NCI-H345 treated with DMSO at 0.1 percent for 48 hours (cell line): ENCODE results near the gene MST1.
A peak's percentile ranks its signal among the peaks of the same experiment; 100 is the strongest.

ENCODE experiments used
- DNase-seq: peaks from one replicate; lab custom pipeline; 2025; ENCODE audit not compliant: unreplicated experiment; lab: John Stamatoyannopoulos, UW

Gene MST1

DNA sequence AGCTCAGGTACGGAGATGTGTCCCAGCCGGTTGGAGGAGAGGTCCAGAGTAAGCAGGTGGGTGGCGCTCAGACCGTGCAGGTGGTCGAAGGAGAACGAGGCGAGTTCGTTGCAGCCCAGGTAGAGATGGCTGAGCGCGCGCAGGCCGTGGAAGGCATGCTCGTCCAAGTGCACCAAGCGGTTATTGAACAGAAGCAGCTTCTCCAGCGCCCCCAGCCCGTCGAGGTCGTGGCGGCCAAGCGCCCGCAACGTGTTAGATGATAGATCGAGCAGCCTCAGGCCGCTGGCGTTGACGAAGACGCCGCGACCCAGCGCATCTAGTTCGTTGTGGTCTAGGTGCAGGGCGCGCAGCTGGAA, 29.6 kb upstream of the MST1 start:
- no peak for DNase-seq

DNA sequence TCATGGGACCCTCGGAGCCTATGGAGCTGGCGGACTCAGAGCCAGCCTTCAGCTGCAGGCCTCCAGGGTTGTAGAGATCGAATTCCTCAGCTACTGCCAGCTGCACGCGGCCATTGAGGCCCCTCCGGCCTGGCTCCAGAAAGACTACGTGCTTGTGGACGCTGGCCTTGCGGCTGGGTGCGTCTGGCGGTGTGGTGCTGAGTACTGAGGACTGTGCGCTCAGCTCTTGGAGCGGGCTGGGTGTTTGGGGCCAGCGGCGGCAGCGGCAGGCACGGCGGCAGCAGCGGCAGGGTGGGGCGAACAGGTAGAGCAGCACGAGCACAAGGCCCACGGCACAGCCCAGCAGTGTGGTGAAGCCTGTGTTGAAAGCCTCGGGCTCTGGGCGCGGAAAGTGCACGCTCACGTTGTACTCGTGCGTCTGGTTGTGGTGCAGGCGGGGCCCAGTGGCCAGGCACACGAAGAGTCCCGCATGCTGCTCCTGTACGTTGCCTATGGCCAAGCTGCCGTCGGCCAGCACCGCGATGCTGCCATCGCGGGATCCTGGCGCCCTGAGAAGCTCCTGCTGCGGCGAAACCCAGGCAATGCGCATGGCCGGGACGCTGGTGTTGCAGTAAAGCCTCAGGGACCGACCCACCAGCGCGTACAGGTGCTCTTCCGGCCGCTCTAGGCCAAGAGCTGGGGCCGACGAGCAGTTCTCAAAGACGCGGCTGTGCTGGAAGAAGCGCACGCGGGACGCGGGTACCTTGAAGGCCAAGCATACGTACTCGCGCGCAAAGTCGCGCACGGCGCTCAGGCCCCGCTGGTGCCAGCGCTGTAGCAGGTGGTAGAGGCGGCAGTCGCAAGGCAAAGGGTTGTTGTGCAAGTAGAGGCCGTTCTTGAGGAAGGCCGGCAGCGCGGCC, 28.9 kb upstream of the MST1 start:
- no peak for DNase-seq

DNA sequence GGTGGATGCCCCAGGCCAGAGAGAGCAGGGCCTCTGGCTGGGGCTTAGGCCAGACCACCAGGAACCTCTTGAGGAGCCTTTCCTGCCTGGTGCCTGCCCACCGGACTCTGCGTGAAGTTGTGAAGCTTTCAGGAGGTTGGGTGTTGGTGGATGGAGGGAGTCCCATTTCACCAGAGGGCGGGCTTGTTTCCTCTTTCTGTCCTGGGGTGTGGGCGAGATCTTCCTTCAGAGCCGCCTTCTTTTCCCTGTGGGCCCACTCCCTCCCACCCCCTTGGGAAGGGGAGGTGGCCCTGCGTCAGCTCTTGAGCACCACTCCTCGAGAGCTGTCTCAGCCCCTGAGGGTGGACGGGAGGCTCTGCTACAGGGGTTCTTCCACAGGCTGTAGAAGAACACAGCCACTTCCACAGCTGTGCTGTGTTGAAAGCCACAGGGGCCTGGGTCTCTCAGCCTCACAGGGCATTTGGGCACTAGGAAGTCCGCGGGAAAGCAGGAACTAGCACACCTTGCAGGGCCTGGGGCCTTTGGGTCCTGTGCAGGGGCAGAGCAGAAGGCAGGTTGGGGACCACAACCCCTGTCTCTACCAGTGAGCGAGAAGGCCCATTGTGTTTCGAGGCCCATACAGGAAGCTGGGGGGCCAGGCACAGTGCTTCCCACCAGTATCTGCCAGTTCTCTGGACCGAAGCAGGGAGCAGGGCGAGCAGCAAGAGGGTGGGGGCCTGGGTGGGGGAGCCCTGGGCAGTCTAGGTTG, 28.1 kb upstream of the MST1 start:
- no peak for DNase-seq

DNA sequence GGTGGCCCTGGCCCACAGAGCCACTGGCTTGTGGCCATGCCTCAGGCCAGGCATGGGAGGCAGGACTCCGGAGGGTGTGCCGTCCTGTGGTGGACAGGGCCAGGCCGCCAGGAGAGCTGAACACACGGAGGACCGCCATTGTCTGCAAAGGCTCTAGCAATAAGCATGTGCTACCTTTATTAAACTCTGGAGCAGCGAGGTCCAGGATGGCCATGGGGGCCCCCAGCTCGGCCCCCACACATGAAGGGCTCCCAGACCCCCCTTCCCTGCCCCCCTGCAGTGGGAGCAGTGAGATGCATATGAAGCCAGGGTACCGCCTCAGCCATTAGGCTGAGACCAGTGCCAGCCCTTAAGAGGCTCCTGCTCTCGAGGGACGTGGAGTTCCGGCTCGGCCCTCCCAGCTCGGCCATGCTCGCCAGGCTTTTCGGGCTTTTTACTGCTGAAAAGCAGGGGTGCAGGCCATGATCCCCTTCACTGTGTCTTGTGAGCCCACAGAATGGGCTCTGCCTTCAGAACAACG, 27.5 kb upstream of the MST1 start:
- DNase-seq, result no peak

DNA sequence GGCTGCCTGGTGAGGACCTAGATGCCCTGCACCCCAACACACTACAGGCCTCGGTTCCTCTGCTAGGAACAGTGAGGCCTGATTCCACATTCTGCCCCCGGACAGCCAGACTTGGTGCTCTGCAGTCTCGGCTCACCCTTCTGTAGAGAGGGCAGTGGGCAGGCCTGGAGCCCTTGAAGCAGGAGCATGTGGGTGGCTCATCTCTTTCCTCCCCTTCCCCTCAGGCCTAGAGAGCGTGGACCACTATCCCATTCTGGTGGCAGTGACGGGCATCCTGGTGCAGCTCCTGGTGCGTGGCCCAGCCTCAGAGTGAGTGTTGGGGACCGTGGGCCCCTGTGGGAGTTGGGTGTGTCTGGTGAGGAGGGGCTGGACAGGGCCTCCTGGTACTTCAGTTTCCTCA, 26.9 kb upstream of the MST1 start:
- no peak for DNase-seq

DNA sequence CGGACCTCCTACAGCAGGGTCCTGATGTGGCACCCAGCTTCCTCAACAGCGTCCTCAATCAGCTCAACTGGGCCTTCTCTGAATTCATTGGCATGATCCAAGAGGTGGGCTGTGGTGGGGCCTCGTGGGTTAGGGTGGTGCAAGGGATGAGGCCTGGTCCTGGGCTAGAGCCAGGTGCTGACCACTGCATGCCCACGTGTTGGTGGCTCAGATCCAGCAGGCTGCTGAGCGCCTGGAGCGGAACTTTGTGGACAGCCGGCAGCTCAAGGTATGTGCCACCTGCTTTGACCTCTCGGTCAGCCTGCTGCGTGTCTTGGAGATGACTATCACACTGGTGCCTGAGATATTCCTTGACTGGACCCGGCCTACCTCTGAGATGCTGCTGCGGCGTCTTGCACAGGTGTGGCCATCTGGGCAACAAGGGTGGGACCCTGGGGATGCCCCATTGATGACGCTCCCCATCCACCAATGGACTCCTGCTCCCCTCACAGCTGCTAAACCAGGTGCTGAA, 26.4 kb upstream of the MST1 start:
- DNase-seq, result no peak

DNA sequence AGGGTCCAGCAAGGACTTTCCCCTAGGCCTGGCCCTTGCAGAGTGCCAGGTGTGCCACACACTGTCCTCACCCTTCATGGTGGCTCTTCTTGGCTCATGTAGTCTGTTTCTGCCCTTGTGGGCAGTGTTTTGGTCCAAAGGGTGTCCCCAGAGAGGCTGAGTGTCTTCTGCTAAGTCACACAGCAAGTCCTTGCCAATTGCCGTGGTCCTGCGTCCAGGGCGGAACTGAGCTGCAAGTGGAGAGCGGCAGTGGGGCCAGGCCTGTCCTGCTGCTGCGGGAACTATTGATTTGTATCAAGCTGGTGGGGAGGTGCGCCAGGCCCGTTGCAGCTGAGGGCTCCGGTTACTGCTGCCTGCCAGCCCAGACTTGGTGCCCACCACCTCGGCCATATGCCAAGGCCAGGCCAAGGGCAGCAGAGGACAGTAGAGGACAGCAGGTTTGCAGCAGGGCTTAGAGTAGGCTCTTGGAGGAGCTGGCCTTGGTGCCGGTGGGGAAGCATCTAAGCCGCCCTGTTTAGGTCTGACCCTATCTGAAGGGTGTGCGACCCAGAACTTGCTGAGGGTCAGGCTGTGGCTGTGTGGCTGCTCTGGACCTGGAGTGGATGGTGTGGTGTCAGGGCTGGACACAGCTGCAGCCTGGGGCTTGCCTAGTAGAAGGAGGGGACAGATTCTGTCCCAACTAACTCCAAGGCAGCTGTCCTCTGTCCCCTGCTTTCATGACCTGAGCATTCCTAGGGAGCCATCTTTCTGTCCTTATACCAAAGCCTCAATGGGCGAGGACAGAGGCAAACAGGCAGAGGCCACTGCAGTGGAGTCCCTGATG, 25.7 kb upstream of the MST1 start:
- no peak for DNase-seq

DNA sequence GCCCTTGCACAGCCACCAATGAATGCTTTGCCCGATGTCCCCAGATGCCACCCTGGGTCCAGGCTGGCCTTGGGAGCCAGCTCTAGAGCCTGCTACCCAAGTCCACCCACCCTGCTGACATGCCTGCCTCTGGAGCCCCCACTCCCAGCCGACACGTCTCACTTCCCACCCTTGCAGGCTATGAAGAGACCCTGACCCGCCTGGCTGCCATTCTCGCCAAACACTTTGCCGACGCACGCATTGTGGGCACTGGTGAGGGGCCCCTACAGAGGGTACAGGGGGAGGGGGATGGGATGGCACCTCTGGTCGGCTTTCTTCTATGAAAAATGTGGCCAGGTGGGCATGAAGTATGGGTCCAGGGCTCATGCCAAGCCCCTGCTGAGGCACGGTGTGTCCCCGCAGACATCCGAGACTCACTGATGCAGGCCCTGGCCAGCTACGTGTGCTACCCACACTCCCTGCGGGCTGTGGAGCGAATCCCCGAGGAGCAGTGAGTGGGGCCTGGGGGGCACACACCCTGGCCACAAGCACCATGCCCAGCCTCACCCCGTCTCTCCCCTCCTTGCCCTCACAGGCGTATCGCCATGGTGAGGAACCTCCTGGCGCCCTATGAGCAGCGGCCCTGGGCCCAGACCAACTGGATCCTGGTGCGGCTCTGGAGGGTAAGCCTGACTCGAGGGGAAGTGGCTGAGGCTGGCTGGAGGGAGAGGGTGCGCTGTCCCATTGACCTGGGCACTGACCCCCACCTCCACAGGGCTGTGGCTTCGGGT, 24.2 kb upstream of the MST1 start:
- no peak for DNase-seq

DNA sequence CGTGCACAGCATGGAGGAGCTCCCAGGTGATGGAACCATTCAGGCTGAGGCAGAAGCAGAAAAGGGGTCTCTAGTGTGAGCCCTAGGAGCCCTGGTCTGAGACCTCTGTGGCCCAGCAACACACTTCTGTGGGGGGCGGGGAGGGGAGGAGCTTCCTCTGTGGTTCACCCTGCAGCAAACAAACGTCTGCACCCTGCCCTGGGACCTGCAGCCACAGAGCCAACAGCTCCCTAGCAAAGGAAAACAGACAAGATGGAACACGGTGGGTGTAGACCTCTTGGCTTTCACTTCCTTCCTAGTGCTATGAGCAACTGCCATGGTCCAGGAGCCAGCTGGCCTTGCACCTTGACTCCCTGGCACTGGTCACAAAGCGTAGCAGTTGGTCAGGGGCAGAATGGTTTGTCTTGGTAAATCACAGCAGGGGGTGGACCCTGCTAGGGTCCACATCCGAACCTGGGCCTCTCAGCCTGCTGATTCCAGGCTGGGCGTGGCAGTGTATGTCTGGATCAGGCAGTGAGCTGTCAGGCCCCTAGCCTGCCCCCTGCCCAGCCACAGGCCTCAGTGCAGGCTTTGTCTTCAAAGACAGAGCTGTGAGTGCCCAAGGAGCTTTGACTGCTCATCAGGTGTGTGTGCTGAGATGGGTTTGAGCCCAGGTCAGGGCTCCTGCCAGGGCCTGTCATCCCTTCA, 23.5 kb upstream of the MST1 start:
- no peak for DNase-seq

DNA sequence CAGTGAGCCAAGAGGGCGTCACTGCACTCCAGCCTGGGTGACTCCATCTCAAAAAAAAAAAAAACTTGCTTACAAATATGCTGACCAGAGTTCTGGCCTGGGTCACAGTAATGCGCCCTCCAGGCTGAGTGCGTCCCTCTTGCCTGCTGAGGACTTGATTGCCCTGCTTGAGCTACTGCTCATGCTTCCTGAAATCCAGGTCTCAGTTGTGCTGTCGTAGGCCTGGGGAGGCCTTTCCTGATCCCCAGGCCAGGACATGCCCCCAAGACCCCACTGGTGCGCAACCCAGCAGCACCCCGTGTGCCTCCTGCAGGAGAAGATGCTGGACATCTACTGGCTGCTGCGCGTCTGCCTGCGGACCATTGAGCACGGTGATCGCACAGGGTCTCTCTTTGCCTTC, 22.9 kb upstream of the MST1 start:
- DNase-seq, result no peak

DNA sequence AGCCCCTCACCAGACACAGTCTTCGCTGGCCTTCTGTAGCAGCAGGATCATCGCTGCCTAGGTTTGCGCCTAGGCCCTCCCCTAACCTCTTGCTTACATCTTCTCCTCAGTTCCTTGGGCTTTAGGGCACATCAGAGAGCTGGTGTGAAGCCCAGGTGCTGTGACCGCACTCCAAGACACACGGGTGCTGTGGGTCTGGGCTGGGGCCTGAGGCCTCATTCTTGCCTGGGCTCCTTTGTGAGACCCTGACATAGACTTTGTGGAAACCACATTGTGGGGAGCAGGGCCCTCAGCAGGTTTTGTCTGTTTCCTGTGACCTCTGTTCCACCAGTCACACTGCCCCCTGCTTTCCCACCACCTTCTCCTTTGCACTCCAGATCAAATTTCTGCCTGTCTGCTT, 22.2 kb upstream of the MST1 start:
- no peak for DNase-seq

DNA sequence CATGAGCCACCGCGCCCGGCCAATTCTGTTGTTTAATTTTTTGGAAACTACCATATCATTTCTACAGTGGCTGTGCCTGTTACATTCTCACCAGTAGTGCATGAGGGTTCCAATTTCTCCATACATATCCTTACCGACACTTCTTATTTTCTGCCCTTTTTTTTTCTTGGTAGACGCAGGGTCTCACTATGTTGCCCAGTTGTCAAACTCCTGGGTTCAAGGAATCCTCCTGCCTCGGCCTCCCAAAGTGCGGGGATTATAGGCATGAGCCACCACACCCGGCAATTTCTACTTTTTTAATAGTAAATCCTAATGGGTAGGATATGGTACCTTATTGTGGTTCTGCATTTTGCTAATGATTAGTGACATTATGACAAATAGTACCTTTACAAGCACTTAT, 20.6 kb upstream of the MST1 start:
- DNase-seq, result no peak

DNA sequence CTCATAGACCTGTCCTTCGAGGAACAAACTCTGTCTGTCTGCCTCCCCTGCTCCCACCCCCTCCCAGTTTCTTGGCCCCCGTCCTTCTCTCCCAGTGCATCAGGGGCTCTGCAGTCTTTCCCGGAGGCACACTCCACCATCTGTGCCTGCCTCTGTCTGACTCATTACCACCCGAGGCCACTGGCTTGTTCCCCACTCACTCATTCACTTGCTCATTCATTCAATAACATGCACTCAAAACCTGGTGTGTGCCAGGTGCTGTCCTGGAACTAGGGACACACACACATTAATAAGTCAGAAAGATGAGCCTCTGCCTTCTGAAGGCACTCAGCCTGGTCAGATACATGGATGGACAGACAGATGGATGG, 17.8 kb upstream of the MST1 start:
- no peak for DNase-seq

DNA sequence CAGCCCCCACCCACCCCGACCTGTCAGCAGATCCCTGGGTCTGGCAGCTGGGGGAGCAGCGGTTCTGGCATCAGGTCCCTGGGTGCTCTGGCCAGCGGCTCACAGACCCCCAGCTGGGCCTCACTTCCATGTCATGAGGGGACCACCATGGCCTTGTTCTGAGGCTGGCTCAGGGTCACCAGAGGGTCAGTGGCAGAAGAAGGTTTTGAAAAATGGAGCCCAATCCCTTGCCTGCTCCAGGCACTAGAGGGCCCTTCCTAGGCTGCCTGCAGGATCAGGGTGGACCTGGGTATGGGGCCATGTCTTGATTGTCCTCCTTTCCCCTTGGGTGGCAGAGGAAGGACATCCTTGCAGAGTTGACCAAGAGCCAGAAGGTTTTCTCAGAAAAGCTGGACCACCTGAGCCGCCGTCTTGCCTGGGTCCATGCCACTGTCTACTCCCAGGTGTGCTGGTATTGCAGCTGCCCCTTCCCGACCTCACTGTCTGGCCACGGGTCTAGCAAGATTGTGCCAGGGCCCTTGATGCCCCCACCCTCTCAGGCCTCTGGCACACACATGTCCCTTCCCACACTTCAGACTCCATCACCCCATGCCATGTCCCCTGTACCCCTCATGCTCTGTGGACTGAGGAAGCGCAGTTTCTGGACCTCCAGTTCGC, 17.3 kb upstream of the MST1 start:
- no peak for DNase-seq

DNA sequence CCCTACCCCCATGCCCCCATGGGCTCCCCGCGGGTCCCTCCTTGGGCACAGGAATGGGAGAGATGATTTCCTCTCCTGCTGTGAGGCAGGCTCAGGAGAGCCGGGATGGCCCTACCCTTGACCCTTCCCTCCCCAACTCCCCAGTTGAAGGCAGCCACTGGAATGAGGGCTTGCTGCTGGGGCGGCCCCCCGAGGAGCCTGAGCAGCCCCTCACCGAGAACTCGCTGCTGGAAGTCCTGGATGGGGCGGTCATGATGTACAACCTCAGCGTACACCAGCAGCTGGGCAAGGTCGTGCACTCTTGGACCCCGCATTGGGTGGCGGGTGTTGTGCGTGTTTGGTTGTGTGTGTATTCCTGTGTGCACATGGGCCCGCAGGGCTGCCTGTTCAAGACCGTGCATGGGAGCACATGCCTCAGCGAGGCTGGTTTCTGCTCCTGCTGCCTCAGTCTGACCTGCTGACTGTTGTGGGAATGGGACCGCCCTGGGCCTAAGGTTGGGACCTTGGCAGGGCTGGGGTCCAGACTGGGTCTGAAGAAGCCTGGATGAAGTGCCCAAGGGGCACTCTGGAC, 16.2 kb upstream of the MST1 start:
- no peak for DNase-seq

DNA sequence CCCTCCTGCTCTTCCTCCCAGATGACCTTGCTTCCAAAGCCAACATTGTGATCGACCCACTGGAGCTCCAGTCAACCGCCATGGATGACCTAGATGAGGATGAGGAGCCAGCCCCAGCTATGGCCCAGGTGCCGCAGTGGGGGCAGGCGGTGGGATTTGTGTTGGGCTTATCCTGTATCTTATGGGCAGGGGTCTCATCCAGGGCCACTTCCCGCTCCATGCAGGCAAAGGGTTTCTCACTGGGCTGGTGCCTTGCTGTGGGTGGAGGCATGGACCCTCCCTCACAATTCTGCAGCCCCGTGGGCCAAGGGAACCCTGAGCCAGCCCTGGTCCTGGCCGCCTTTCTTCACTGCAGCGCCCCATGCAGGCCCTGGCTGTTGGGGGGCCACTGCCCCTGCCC, 15.4 kb upstream of the MST1 start:
- DNase-seq, result no peak

DNA sequence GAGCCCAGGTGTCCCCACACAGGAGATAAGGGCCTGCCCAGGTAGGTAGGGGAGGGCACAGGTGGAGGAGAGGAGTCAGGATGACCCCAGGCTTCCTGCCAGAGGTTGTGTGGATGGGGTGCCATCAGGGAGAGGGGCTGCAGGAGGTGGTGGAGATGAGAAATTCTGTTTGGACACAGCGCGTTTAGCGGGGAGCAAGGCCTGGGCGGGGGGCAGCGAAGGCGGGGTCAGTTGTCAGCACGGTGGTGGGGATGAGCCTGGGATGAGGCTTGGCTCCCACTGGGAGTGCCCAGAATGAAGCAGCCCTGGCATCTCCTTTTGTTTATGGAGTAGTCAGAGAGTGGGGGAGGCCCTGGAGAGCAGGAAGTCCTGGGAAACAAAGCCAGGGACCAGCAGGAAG, 14.7 kb upstream of the MST1 start:
- DNase-seq, result no peak

DNA sequence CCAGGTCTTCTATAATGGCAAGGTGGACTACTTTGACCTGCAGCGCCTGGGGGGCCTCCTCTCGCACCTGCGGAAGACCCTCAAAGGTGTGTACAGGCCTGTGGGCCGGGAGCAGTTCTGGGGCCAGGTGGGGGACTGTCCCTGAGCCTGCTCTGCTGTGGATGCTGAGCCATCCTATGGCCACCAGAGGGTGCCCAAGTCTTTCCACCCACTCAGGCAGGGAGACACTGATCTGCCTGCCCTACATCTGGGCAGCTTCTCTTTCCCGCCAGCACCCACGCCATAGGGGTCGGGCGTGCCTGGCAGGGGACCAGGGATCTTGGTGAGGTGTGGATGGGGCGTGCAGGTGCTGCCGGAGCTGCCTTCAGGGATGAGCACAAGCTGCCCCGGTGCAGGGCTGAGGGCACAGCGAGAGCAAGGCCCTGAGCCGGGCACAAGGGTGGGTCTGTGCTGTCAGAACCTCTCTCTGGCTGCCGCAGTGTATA, 14.2 kb upstream of the MST1 start:
- peak; percentile 5 for DNase-seq

DNA sequence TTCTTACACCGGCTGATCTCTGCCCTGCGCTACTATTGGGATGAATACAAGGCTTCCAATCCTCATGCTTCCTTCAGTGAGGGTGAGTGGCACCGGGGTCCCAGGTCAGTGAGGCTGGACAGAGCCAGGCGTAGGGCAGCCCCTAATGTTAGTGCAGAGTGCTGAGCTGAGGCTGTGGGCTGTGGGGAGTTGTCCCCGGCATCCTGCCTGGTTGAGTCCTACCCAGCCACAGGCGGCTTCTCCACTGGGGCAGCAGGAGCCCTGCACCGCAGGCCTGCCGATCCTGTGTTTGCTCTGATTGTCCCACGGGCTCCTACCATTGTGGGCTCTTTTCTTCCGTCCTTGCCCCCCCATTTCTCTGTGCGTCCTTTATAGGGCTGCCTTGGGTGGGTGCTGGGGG, 13.4 kb upstream of the MST1 start:
- no peak for DNase-seq
